NCI-H1048 (cell line): ENCODE data around the gene FYB1.

Experiments used
- DNase-seq: peaks from one replicate; lab custom pipeline; 2025; lab: John Stamatoyannopoulos, UW

The FYB1 gene

GRCh38 chr5:39119404-39120051, 99.8 kb downstream of the FYB1 start:
- DNase-seq, result no peak

- no peak for DNase-seq
These were observed 100.7 kb downstream of the FYB1 start for GRCh38 chr5:39118638-39119037.

DNA sequence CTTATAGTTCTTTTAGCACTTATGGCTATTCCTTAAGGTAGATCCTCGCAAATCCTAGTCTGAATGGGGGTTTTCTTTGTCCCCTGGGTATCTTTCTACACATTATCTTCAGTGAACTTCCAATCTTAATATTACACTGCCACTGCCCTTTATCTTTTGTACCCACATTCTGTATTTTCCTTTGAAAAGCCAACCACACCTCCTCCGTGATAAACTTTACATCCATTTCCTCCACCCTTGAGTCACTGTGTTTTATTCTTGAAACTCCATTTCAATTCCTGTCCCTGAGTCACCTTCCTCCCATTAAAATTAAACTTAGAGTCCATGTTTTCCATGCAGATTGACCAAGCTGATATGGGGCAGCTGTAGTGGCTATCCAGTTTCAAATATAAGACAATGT, 102.0 kb downstream of the FYB1 start:
- no peak for DNase-seq

GRCh38 chr5:39116344-39117170, 102.8 kb downstream of the FYB1 start:
- no peak for DNase-seq

DNA sequence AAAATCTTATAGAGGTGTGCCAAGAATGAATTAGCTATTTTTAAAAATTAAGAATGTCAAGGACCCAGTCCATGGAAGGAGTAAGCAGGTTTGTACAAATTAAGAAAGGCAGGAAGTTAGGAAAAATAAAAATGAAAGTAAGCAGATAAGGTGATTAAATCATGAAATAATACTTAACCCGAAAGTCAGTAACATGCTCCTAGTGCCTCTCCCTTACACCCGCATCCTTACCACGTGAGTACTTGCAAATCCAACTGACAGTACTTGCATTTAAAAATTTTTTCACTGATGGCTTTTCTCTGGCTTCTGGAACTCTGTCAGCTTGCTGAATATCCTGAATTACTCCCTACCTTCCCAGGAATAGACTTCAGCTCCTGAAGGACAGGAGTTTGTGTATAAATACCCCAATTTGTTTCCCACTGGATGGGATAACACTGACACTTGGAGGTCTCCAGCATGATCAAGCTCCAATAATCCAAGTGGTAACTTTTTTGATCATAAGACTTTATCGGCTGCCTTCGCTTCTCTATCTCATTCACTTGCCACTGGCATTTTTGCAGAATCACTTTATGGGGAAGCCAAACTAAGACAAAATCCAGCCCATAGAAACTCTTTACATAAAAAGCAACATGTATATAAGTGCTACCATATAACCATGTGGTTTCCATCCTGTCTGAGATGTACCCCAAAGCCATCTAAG, 103.6 kb downstream of the FYB1 start:
- DNase-seq, result no peak

DNA sequence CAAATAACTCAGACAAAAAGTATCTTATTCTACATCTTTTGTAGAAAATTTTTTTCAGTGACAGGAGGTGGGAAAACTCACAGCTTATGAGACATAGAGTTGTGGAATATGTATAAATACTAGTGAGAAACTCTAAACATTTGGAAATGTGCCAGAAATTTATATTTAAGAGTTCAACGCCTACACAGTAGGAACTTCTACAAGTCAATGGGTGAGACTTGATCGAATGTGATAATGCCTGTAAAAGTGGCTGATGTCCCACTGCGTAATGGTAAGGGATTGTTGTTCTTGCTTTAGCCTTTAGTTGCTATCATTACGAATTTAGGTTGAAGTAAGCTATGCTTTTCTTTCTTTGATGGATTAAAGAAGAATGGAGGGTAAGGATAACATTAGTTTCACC, 105.2 kb downstream of the FYB1 start:
- no peak for DNase-seq

DNA sequence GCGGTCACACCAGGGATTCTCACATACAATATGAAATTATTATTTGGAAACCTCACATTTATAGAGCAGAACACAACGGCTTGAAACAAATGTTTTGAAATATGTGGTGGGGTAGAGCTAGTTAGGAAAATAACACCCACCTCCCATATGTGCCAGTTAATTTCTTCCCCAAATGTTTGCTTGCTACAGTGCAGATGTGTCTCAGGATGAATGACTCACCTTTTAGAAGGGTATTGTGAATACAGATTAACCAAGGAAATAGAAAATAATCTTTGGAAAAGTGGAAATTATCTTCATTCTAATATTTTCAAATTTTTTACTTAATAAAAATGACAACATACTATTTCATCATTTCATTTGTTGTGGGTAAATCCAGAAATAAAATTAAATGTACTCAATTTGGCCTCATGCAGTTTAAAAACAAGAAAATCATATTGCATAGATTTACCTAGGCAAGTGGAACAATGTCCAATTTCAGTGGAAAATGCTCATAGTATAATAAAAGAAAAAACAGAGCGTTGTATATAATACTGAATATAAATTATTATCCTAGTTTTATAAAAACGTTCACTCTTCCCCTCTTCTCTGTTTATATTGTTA, 105.9 kb downstream of the FYB1 start:
- no peak for DNase-seq

- DNase-seq, result no peak
These were observed 109.8 kb downstream of the FYB1 start for GRCh38 chr5:39109606-39110005.

DNA sequence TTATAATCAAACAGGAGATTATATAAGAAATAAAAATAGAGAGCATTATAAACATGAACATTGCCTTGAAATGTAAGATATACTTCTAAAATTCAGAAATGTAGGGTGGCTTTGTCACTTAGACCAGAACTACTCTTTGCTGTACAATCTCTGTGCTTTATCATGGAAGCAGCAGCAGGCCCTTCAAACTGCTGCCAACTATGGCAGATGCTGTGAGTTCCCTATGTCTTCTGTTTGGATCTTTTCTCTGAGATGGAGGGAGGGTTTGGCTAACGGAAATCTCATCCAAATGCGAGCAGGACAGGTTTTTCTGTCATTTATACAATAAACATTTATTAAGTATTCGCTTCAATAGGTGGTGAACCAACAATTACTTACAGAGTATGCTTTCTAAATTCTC, 110.4 kb downstream of the FYB1 start:
- DNase-seq, result no peak

DNA sequence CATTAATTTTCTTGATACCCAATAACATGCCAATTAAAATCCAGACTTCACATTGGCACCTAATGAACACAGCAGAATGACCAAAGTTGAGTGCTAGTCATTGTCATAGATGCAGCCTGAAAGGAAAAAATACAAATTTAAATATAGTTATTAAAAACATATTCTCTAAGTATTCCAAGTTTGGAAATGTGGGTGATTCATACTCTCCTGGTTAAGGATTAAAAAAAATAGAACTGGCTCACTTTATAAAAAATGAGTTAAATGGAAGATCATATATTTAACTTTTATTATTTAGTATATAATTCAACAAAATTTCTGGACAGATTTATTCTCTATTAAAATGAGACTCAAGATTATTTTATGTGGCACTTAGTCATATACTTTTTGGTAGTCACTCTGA, 112.0 kb downstream of the FYB1 start:
- no peak for DNase-seq

GRCh38 chr5:39106322-39106721, 113.0 kb downstream of the FYB1 start:
- DNase-seq, result no peak

DNA sequence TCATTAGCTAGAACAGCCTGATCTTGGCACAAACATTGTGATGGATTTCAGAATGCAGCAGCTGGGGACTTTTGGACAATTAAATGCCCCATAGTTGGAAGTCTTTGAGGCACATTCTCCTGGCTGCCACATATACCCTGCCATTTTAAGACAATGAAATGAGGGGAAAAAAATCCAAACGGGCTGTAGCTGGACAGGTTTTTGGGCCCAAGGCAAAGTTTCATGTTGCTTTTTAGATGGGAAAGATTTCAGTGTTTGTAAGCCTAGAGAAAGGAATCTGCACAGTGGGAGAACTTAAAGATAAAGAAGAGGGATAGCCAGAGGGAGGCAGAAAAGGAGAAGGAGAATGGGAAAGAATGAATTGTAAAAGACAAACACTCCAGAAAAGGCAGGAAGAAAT, 115.1 kb downstream of the FYB1 start:
- DNase-seq, result no peak

GRCh38 chr5:39102684-39103155, 116.6 kb downstream of the FYB1 start:
- DNase-seq, result no peak

DNA sequence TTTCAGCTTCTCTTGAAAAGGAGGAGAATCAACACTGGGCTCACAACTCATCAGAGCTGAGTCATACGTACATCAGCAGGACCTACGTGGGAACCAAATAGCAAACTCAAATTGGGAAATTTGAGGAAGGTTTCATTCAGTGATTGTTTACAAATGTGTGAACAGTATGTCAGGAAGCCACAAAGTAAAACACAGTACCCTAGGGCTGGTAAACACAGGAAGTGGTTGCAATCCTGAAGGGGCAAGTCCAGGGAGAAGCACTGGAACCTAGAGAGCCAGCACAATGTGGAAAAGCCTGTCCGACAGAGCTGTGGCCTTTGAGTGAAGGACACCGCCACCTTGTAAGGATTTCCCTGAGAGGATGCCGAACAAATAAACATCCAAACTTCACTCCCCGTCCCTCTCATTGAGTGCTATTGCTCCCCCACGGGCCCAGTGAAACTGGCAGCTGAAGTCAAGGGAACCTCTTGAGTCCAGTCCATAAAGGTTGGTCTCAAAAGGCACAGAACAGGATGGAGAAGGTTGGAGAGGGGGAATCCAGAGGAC, 118.4 kb downstream of the FYB1 start:
- no peak for DNase-seq

GRCh38 chr5:39100301-39100850, 119.0 kb downstream of the FYB1 start:
- no peak for DNase-seq

DNA sequence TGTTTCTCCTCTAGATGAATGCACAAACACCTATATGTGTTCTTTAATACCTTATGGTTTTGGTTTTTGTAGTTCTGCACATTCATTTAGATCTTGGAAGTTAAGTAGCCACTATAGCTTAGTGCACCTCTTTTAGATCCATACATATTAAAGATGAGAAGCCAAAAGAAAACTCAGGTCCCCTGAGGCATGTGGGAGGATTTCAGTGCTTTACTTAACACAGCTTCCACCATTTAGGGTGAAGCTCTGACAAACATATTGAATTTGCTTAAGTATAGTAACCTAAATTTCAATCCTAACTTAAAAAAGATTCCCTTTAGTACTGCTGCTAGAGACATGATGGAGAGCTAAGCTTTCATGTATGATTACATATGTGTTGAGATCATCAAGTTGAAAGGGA, 119.5 kb downstream of the FYB1 start:
- no peak for DNase-seq

- DNase-seq, result no peak
These were observed 126.0 kb downstream of the FYB1 start for GRCh38 chr5:39093352-39093751.

DNA sequence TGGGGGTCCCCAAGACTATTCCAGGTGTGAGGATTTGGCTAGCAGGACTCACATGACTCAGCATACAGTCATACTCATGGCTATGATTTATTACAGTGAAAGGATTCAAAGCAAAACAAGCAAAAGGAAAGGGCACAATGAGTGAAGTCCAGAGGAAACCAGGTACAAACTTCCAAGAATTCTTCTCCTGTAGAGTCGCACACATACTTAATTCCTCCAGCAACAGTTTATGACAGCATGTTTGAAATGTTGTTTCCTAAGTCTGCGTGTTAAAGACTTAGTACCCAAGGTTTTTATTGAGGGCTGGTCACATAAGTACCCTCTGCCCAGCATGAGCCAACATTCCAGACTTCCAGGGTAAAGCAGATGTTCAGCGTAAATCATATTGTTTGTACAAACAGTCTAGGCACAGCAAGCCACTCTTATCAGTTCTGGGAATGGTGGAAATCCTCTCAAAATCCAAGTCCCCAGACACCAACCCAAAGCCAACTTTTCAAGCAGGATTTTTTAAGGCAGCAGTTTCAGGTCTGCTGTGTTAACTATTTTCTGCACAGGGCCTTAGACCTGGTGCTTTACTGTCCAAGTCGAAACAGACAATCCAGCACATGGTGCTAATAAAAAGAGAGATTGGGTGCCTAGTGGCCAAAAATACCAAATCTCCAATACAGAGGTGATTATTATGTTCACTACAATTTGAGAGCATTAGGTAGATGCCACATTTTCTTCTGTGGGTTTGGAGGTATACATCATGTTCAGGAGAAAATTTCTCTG, 126.6 kb downstream of the FYB1 start:
- DNase-seq, result no peak

GRCh38 chr5:39091940-39092580, 127.3 kb downstream of the FYB1 start:
- DNase-seq, result no peak

GRCh38 chr5:39083968-39084367, 135.4 kb downstream of the FYB1 start:
- DNase-seq, result no peak

DNA sequence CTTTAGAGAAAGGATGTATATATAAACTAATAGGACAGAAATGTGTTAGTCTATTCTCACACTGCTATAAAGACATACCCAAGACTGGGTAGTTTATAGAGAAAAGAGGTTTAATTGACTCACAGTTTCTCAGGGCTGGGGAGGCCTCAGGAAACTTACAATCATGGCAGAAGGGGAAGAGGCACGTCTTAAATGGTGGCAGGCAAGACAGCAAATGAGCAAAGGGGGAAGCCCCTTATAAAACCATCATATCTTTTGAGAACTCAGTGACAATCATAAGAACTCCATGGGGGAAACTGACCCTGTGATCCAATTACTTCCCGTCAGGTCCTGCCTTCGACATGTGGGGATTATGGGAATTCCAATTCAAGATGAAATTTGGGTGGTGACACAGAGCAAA, 136.4 kb downstream of the FYB1 start:
- DNase-seq, result no peak
